ENCODE results near the gene HTR1B.

HTR1B gene

GRCh38 chr6:77466451-77467437 is 3.5 kb upstream of the HTR1B start:
- Histone ChIP-seq H3K9ac (ENCODE audit: low read depth, low read length) (peak overlapping the region; percentile 55), H3K4me1 (ENCODE audit: control insufficient read depth, insufficient read depth, low read length) (peaks cover 3% of the 10 kb centered on the region), H3K27me3 (ENCODE audit: control insufficient read depth, insufficient read depth, low read length) (peaks cover 63% of the 10 kb centered on the region), H3K9me3 (ENCODE audit: control insufficient read depth, insufficient read depth, low read length) (no peaks in the 10 kb centered on the region), H3K4me3 (ENCODE audit: low read depth, low read length) (peak overlapping the region; percentile 88), H3K36me3 (ENCODE audit: control insufficient read depth, insufficient read depth, low read length) (no peaks in the 10 kb centered on the region)

GRCh38 chr6:77466055-77466450 is 2.8 kb upstream of the HTR1B start:
- Histone ChIP-seq H3K36me3 (ENCODE audit: control insufficient read depth, insufficient read depth, low read length) (no peaks in the 10 kb centered on the region), H3K9me3 (ENCODE audit: control insufficient read depth, insufficient read depth, low read length) (no peaks in the 10 kb centered on the region), H3K4me3 (ENCODE audit: low read depth, low read length) (peak overlapping the region; percentile 88), H3K4me1 (ENCODE audit: control insufficient read depth, insufficient read depth, low read length) (peaks cover 3% of the 10 kb centered on the region), H3K9ac (ENCODE audit: low read depth, low read length) (peak overlapping the region; percentile 55), H3K27me3 (ENCODE audit: control insufficient read depth, insufficient read depth, low read length) (peaks cover 66% of the 10 kb centered on the region)

- Histone ChIP-seq H3K27me3 (ENCODE audit: control insufficient read depth, insufficient read depth, low read length) (peaks cover 66% of the 10 kb centered on the region), H3K36me3 (ENCODE audit: control insufficient read depth, insufficient read depth, low read length) (no peaks in the 10 kb centered on the region), H3K9me3 (ENCODE audit: control insufficient read depth, insufficient read depth, low read length) (no peaks in the 10 kb centered on the region), H3K9ac (ENCODE audit: low read depth, low read length) (no peak overlapping the region), H3K4me3 (ENCODE audit: low read depth, low read length) (peak overlapping the region; percentile 92), H3K4me1 (ENCODE audit: control insufficient read depth, insufficient read depth, low read length) (peaks cover 3% of the 10 kb centered on the region)
Observed at GRCh38 chr6:77464495-77464867, 1.2 kb upstream of the HTR1B start.

GRCh38 chr6:77463861-77464494 is 687 bp upstream of the HTR1B start:
- Histone ChIP-seq H3K27me3 (ENCODE audit: control insufficient read depth, insufficient read depth, low read length) (peaks cover 66% of the 10 kb centered on the region), H3K9me3 (ENCODE audit: control insufficient read depth, insufficient read depth, low read length) (no peaks in the 10 kb centered on the region), H3K4me1 (ENCODE audit: control insufficient read depth, insufficient read depth, low read length) (peaks cover 3% of the 10 kb centered on the region), H3K36me3 (ENCODE audit: control insufficient read depth, insufficient read depth, low read length) (no peaks in the 10 kb centered on the region), H3K9ac (ENCODE audit: low read depth, low read length) (no peak overlapping the region), H3K4me3 (ENCODE audit: low read depth, low read length) (peak overlapping the region; percentile 92)

GRCh38 chr6:77462359-77463307 is 658 bp downstream of the HTR1B start:
- Histone ChIP-seq H3K4me3 (ENCODE audit: low read depth, low read length) (peak overlapping the region; percentile 92), H3K36me3 (ENCODE audit: control insufficient read depth, insufficient read depth, low read length) (no peaks in the 10 kb centered on the region), H3K27me3 (ENCODE audit: control insufficient read depth, insufficient read depth, low read length) (peaks cover 54% of the 10 kb centered on the region), H3K9ac (ENCODE audit: low read depth, low read length) (no peak overlapping the region), H3K9me3 (ENCODE audit: control insufficient read depth, insufficient read depth, low read length) (no peaks in the 10 kb centered on the region), H3K4me1 (ENCODE audit: control insufficient read depth, insufficient read depth, low read length) (peaks cover 3% of the 10 kb centered on the region)

GRCh38 chr6:77461796-77462195 is 1.5 kb downstream of the HTR1B start:
- Histone ChIP-seq H3K4me3 (ENCODE audit: low read depth, low read length) (peak overlapping the region; percentile 92), H3K27me3 (ENCODE audit: control insufficient read depth, insufficient read depth, low read length) (peaks cover 45% of the 10 kb centered on the region), H3K36me3 (ENCODE audit: control insufficient read depth, insufficient read depth, low read length) (no peaks in the 10 kb centered on the region), H3K4me1 (ENCODE audit: control insufficient read depth, insufficient read depth, low read length) (peaks cover 3% of the 10 kb centered on the region), H3K9me3 (ENCODE audit: control insufficient read depth, insufficient read depth, low read length) (no peaks in the 10 kb centered on the region), H3K9ac (ENCODE audit: low read depth, low read length) (no peak overlapping the region)

GRCh38 chr6:77458421-77458820 is 4.9 kb downstream of the HTR1B start:
- Histone ChIP-seq H3K27me3 (ENCODE audit: control insufficient read depth, insufficient read depth, low read length) (peaks cover 19% of the 10 kb centered on the region), H3K9ac (ENCODE audit: low read depth, low read length) (no peak overlapping the region), H3K36me3 (ENCODE audit: control insufficient read depth, insufficient read depth, low read length) (no peaks in the 10 kb centered on the region), H3K4me1 (ENCODE audit: control insufficient read depth, insufficient read depth, low read length) (peaks cover 15% of the 10 kb centered on the region), H3K9me3 (ENCODE audit: control insufficient read depth, insufficient read depth, low read length) (no peaks in the 10 kb centered on the region), H3K4me3 (ENCODE audit: low read depth, low read length) (no peak overlapping the region)

GRCh38 chr6:77457720-77458349 is 5.5 kb downstream of the HTR1B start:
- Histone ChIP-seq H3K9me3 (ENCODE audit: control insufficient read depth, insufficient read depth, low read length) (no peaks in the 10 kb centered on the region), H3K27me3 (ENCODE audit: control insufficient read depth, insufficient read depth, low read length) (peaks cover 13% of the 10 kb centered on the region), H3K4me1 (ENCODE audit: control insufficient read depth, insufficient read depth, low read length) (peaks cover 15% of the 10 kb centered on the region), H3K9ac (ENCODE audit: low read depth, low read length) (no peak overlapping the region), H3K36me3 (ENCODE audit: control insufficient read depth, insufficient read depth, low read length) (no peaks in the 10 kb centered on the region), H3K4me3 (ENCODE audit: low read depth, low read length) (no peak overlapping the region)

- no peak overlapping the region for H3K4me3 ChIP-seq (ENCODE audit: low read depth, low read length)
- peaks cover 2% of the 10 kb centered on the region for H3K27me3 ChIP-seq (ENCODE audit: control insufficient read depth, insufficient read depth, low read length)
- no peak overlapping the region for H3K9ac ChIP-seq (ENCODE audit: low read depth, low read length)
- no peaks in the 10 kb centered on the region for H3K36me3 ChIP-seq (ENCODE audit: control insufficient read depth, insufficient read depth, low read length)
- H3K9me3 ChIP-seq (ENCODE audit: control insufficient read depth, insufficient read depth, low read length): no peaks in the 10 kb centered on the region
- H3K4me1 ChIP-seq (ENCODE audit: control insufficient read depth, insufficient read depth, low read length): peaks cover 15% of the 10 kb centered on the region
Observed at GRCh38 chr6:77456531-77457248, 6.6 kb downstream of the HTR1B start.

GRCh38 chr6:77455271-77455670 is 8.0 kb downstream of the HTR1B start:
- Histone ChIP-seq H3K36me3 (ENCODE audit: control insufficient read depth, insufficient read depth, low read length) (no peaks in the 10 kb centered on the region), H3K4me3 (ENCODE audit: low read depth, low read length) (no peak overlapping the region), H3K9ac (ENCODE audit: low read depth, low read length) (no peak overlapping the region), H3K9me3 (ENCODE audit: control insufficient read depth, insufficient read depth, low read length) (no peaks in the 10 kb centered on the region), H3K27me3 (ENCODE audit: control insufficient read depth, insufficient read depth, low read length) (no peaks in the 10 kb centered on the region), H3K4me1 (ENCODE audit: control insufficient read depth, insufficient read depth, low read length) (peaks cover 15% of the 10 kb centered on the region)
